ENCODE results near the gene MLC1.

Gene MLC1

GRCh38 chr22:50074551-50075530, 10.4 kb downstream of the MLC1 start:
- DNase-seq: no peak

- DNase-seq: no peak
Measured at GRCh38 chr22:50074056-50074455, 11.2 kb downstream of the MLC1 start.

GRCh38 chr22:50072714-50073538, 12.3 kb downstream of the MLC1 start:
- DNase-seq: no peak

GRCh38 chr22:50072167-50072555, 13.1 kb downstream of the MLC1 start:
- DNase-seq: no peak

GRCh38 chr22:50071432-50072166, 13.6 kb downstream of the MLC1 start:
- DNase-seq: no peak

GRCh38 chr22:50070366-50070765, 14.9 kb downstream of the MLC1 start:
- DNase-seq: no peak

- no peak for DNase-seq
Measured at GRCh38 chr22:50068096-50068495, 17.1 kb downstream of the MLC1 start.

- DNase-seq: no peak
Measured at GRCh38 chr22:50067244-50067643, 18.0 kb downstream of the MLC1 start.

GRCh38 chr22:50064453-50064852, 20.8 kb downstream of the MLC1 start:
- DNase-seq: no peak

GRCh38 chr22:50063589-50064393, 21.4 kb downstream of the MLC1 start:
- DNase-seq: no peak

GRCh38 chr22:50062509-50063135, 22.6 kb downstream of the MLC1 start:
- no peak for DNase-seq

- DNase-seq: no peak
Measured at GRCh38 chr22:50061824-50062355, 23.3 kb downstream of the MLC1 start.

GRCh38 chr22:50061141-50061823, 23.9 kb downstream of the MLC1 start:
- no peak for DNase-seq

- DNase-seq: no peak
Measured at GRCh38 chr22:50060441-50061140, 24.6 kb downstream of the MLC1 start.

GRCh38 chr22:50059881-50060262, 25.4 kb downstream of the MLC1 start:
- DNase-seq: no peak

- DNase-seq: no peak
Measured at GRCh38 chr22:50058906-50059880, 26.0 kb downstream of the MLC1 start.

GRCh38 chr22:50058061-50058905, 26.9 kb downstream of the MLC1 start, which contains the start of gene TTLL8:
TSS of gene TTLL8 (minus strand) at chr22:50058298.
- DNase-seq: no peak
